Brain microvascular endothelial cell (primary cell): Measurements from ENCODE around the gene DAO.

Experiments
- DNase-seq: peaks from one replicate; pipeline ENCODE4 v3.0.0-alpha.2; 2020
- H3K27ac ChIP-seq: fragments of 250-450 bp; sonication (Bioruptor Pico); 2 replicates; pipeline ENCODE4 v1.5.1; 2020; ENCODE audit warnings: mild to moderate bottlenecking, moderate library complexity
- H3K27me3 ChIP-seq: fragments of 250-450 bp; sonication (Bioruptor Pico); replicated peaks from 2 replicates; pipeline ENCODE4 v1.5.1; 2020; ENCODE audit warnings: mild to moderate bottlenecking
- H3K36me3 ChIP-seq: fragments of 250-450 bp; sonication (Bioruptor Pico); replicated peaks from 2 replicates; pipeline ENCODE4 v1.5.1; 2020; ENCODE audit warnings: mild to moderate bottlenecking
- H3K4me3 ChIP-seq: 2 replicates; pipeline ENCODE4 v1.5.1; 2011; ENCODE audit warnings: low read depth, mild to moderate bottlenecking, control low read depth, low read length, moderate library complexity
- CTCF ChIP-seq: IDR thresholded peaks from 2 replicates; pipeline ENCODE4 v1.5.1; 2011; ENCODE audit warnings: low read depth, mild to moderate bottlenecking, moderate library complexity, low read length, control low read depth, inconsistent platforms; ENCODE audit errors: missing control alignments
- in situ Hi-C: cut with HindIII; loops from 2 replicates; pipeline ENCODE4 v1.10.0; 2017; ENCODE audit warnings: low sequenced_read_pairs, low pct_ligation_motif_present

DAO gene

GRCh38 chr12:108845696-108846095, 34.2 kb upstream of the DAO start:
- peaks cover 80% of the 10 kb centered on the region for H3K36me3 ChIP-seq
- H3K27ac ChIP-seq: no peak overlapping the region
- TF ChIP-seq CTCF: no peak
- in situ Hi-C loops: no loop called here
- no peak overlapping the region for H3K4me3 ChIP-seq
- H3K27me3 ChIP-seq: no peaks in the 10 kb centered on the region
- DNase-seq: no peak

DNA sequence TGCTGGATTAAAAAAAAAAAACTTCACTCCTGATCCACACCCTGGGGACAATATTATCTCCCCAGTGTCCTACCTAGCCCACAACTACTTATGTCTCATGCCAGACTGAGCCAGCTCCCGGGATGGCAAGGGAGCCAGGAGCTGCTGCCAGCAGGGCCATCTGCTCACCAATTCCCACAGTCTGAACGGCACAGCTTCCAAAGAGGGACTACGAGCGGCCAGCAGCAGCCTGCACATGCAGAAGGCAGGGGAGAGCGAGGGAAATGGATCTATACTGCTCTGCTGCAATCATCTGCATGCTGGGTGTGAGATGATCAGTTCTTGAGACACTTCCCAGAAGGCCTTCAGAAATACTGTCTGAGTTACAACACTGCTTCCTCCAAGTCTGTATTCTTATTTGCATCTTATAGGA, 33.6 kb upstream of the DAO start:
- Histone ChIP-seq H3K27me3 (no peaks in the 10 kb centered on the region), H3K4me3 (no peak overlapping the region), H3K27ac (no peak overlapping the region), H3K36me3 (peaks cover 74% of the 10 kb centered on the region)
- no peak for DNase-seq
- in situ Hi-C loops: no loop called here
- no peak for TF ChIP-seq CTCF

DNA sequence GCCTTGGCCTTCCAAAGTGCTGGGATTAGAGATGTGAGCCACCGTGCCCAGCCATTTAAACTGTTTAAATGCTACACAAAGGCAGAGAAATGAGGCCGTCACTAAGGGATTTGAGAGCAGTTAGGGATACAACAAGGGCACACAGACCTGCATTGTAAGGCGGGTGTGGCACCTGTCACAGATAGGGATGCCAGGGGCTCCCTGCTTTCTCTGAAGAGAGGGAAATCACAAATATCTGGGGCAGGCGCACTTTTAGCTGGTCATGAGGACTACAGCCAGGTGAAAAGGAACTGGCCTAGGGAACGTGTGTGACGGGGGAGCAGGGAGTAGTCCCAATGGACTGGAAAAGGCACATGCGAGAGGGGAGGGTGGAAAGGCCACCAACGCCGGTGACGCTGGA, 32.2 kb upstream of the DAO start:
- Histone ChIP-seq H3K4me3 (no peak overlapping the region), H3K27me3 (no peaks in the 10 kb centered on the region), H3K36me3 (peaks cover 70% of the 10 kb centered on the region), H3K27ac (no peak overlapping the region)
- in situ Hi-C loops: no loop called here
- TF ChIP-seq CTCF: no peak
- DNase-seq: no peak

DNA sequence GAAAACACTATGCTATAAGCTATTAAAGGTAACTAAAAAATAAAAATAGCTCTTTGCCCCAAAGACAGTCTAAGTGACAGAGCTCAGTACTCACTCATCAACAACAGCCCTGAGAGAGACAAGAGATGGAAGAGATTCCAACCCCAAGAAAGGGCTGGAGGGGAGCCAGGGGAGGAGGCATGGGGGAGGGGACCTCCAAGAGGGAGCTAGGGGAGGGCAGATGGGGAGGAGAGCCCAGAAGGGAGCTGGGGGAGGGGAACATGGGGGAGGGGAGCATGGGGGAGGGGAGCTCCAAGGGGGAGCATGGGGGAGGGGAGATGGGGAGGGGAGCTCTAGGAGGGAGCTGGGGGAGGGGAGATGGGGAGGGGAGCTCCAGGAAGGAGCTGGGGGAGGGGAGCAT, 30.2 kb upstream of the DAO start:
- peaks cover 54% of the 10 kb centered on the region for H3K36me3 ChIP-seq
- H3K27me3 ChIP-seq: no peaks in the 10 kb centered on the region
- peak overlapping the region; percentile 66 for H3K27ac ChIP-seq
- no peak for TF ChIP-seq CTCF
- no peak overlapping the region for H3K4me3 ChIP-seq
- DNase-seq: no peak
- in situ Hi-C loops: no loop called here

DNA sequence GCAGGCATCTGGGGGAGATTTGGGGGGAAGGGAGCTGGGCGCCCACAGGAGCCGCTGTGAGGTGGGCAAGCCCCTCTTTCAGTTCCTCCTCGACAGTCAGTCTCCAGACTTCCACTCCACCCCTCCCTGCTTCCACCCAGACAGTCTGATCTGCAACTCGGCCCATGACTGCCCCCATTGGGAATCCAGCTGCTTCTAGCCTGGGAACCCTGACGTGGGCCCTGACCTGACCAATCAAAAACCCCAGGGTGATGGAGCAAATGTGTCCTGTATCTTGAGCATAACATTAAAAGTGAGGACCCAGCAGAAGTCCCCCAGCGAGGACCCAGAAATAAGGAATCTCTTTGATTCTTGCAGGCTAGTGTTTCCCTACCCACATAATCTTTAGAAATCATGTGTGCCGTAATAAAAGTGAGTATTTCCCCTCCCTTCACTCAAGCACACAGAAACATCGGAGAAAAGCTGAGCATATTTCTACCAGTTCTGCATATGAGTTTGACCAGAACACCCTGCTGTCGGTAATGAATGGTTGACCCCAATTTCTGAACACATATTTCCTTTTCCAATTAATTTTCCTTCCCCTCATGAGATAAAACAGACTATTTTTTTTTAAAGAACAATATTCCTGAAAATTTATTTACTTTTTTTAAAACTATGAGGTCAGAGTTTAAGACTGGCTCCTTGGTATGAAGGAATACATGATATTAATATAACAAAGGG, 28.9 kb upstream of the DAO start:
- Histone ChIP-seq H3K27me3 (no peaks in the 10 kb centered on the region), H3K27ac (peak overlapping the region; percentile 98), H3K4me3 (no peak overlapping the region), H3K36me3 (peaks cover 44% of the 10 kb centered on the region)
- in situ Hi-C loops: no loop called here
- DNase-seq: peak; percentile 98
- peak; percentile 49 for TF ChIP-seq CTCF

GRCh38 chr12:108852674-108853309, 27.1 kb upstream of the DAO start:
- no peak for DNase-seq
- peak overlapping the region; percentile 98 for H3K27ac ChIP-seq
- peak overlapping the region; percentile 15 for H3K4me3 ChIP-seq

More at GRCh38 chr12:108852674-108853309, 27.1 kb upstream of the DAO start:
- peaks cover 28% of the 10 kb centered on the region for H3K36me3 ChIP-seq
- no peaks in the 10 kb centered on the region for H3K27me3 ChIP-seq
- no peak for TF ChIP-seq CTCF
- in situ Hi-C loops: no loop called here
